K562 (cell line): Measurements from ENCODE around the gene AFF1. TPM values are rescaled to one million over a fixed set of nuclear protein-coding genes. Genes with fewer than 3 reads are reported as not detected.
A peak's percentile ranks its signal among the peaks of the same experiment; 100 is the strongest.

Experiments
- ASH1L ChIP-seq: fragments of 450-650 bp; IDR thresholded peaks from 2 replicates; pipeline ENCODE4 v1.6.1; 2018; ENCODE audit warnings: borderline replicate concordance, mild to moderate bottlenecking, low read depth; ENCODE audit not compliant: partially characterized antibody
- BCOR ChIP-seq: fragments of 450-650 bp; IDR thresholded peaks from 2 replicates; pipeline ENCODE4 v1.6.1; 2016
- CCAR2 ChIP-seq: fragments of 200-400 bp; formaldehyde crosslinking; IDR thresholded peaks from 2 replicates; pipeline ENCODE4 v1.6.1; 2017; ENCODE audit warnings: mild to moderate bottlenecking, low read depth, low read length
- CHD4 ChIP-seq: fragments of 200-600 bp; sonication (generic); IDR thresholded peaks from 3 replicates; pipeline ENCODE4 v1.6.1; 2012; ENCODE audit warnings: low read depth, mild to moderate bottlenecking, mixed read lengths, low read length, inconsistent platforms; ENCODE audit not compliant: insufficient read depth, insufficient replicate concordance, poor library complexity, severe bottlenecking
- CXXC5 ChIP-seq: fragments of 250-450 bp; sonication (Bioruptor Pico); IDR thresholded peaks from 2 replicates; pipeline ENCODE4 v1.8.0; 2022; ENCODE audit warnings: inconsistent platforms, mild to moderate bottlenecking, moderate library complexity
- DACH1 ChIP-seq: fragments of 450-650 bp; IDR thresholded peaks from 2 replicates; pipeline ENCODE4 v1.6.1; 2018; ENCODE audit not compliant: partially characterized antibody
- KDM1A ChIP-seq, 2 experiments: fragments of 450-650 bp; IDR thresholded peaks; 2 replicates each; pipeline ENCODE4 v1.6.1; 2016; ENCODE audit warnings: mild to moderate bottlenecking in 2 of 2
- KHSRP ChIP-seq: fragments of 450-650 bp; IDR thresholded peaks from 2 replicates; pipeline ENCODE4 v1.6.1; 2017
- MTA1 ChIP-seq: fragments of 450-650 bp; IDR thresholded peaks from 2 replicates; pipeline ENCODE4 v1.6.1; 2017; ENCODE audit warnings: borderline replicate concordance
- MYC ChIP-seq, 2 experiments: fragments of 250-450 bp in 1 of 2; sonication (Bioruptor Pico) in 1 of 2; IDR thresholded peaks; 2 replicates each; pipeline versions ENCODE4 v1.5.1 to v1.6.1; 2012 to 2021; ENCODE audit warnings: low read depth in 2 of 2, borderline replicate concordance in 1 of 2, improper control_type of control experiment in 1 of 2, low read length in 1 of 2, mild to moderate bottlenecking in 1 of 2, moderate library complexity in 1 of 2
- NFXL1 ChIP-seq: fragments of 450-650 bp; formaldehyde crosslinking; IDR thresholded peaks from 2 replicates; pipeline ENCODE4 v1.4.0; 2021; ENCODE audit warnings: mild to moderate bottlenecking
- PKNOX1 ChIP-seq: fragments of 450-650 bp; IDR thresholded peaks from 2 replicates; pipeline ENCODE4 v1.6.1; 2016
- SMARCA4 ChIP-seq: fragments of 450-650 bp; IDR thresholded peaks from 2 replicates; pipeline ENCODE4 v1.6.1; 2016
- TBL1XR1 ChIP-seq, 2 experiments: IDR thresholded peaks; 2 replicates each; pipeline ENCODE4 v1.6.1; 2012; ENCODE audit warnings: improper control_type of control experiment in 2 of 2, low read length in 2 of 2, mild to moderate bottlenecking in 1 of 2
- TRIM25 ChIP-seq: fragments of 450-650 bp; IDR thresholded peaks from 2 replicates; pipeline ENCODE4 v1.7.0; 2016; ENCODE audit warnings: borderline replicate concordance
- ZBTB2 ChIP-seq: fragments of 450-650 bp; IDR thresholded peaks from 2 replicates; pipeline ENCODE4 v1.6.1; 2016; ENCODE audit warnings: antibody characterized with exemption
- ZC3H8 ChIP-seq: fragments of 450-650 bp; IDR thresholded peaks from 2 replicates; pipeline ENCODE4 v1.6.1; 2017
- ZFP91 ChIP-seq: sonication (generic); formaldehyde crosslinking; IDR thresholded peaks from 2 replicates; pipeline ENCODE4 v1.8.0; 2022; ENCODE audit warnings: mild to moderate bottlenecking, missing genetic modification reagents
- ZNF512 ChIP-seq: IDR thresholded peaks from 2 replicates; pipeline ENCODE4 v1.6.1; 2016; ENCODE audit warnings: missing genetic modification characterization, missing compliant biosample characterization
- ZSCAN32 ChIP-seq: fragments of 450-650 bp; formaldehyde crosslinking; IDR thresholded peaks from 2 replicates; pipeline ENCODE4 v1.4.0; 2020; ENCODE audit warnings: mild to moderate bottlenecking, moderate library complexity
- polyA plus RNA-seq, 8 experiments: library from polyadenylated mRNA; depleted of rRNA in 4 of 8; stranded (reverse) in 5 of 8; unstranded in 3 of 8; fragments of >200 nt; fragmentation: Nextera tagmentation in 2 of 8; fragmentation: Illumina TruSeq in 1 of 8; extraction: Ambion mirVana in 2 of 8; extraction: Trizol in 1 of 8; gene quantifications; 2 replicates each; pipeline versions ENCODE4 v1.2.1 to v1.2.3, GENCODE V29; 2011 to 2014; ENCODE audit warnings: inconsistent platforms in 1 of 8, missing spikeins in 1 of 8
- total RNA-seq, 7 experiments: library from RNA; depleted of rRNA in 6 of 7; stranded (reverse); fragments of >200 nt in 6 of 7; fragmentation: Illumina TruSeq in 2 of 7; extraction: Trizol in 2 of 7; gene quantifications; 2 replicates each; pipeline versions ENCODE4 v1.2.1 to v1.2.3, GENCODE V29; 2011 to 2021; ENCODE audit warnings: low replicate concordance in 1 of 7

AFF1 gene
- total and polyA plus RNA-seq, 9 of the 15 experiments (the other 6 are each of a cell fraction or from before 2014, with no cell fraction given), result 4.1 to 47.5 (median 17.2) TPM

- peak; percentile 91 for TF ChIP-seq ZNF512 (tag)
- TF ChIP-seq TRIM25, result 0 out of 2 replicates have a peak, but pooled peaks have one; percentile 60
- TF ChIP-seq KDM1A (IDR thresholded peaks at IDR 0.05), result peak; percentile 14 to 32; a peak in 1 of 4 replicates
- TF ChIP-seq CHD4, result no peak
- 0 out of 2 replicates have a peak, but pooled peaks have one; percentile 38 for TF ChIP-seq SMARCA4
- TF ChIP-seq ASH1L, result no peak
- TF ChIP-seq CXXC5, result no peak
- TF ChIP-seq ZSCAN32 (CRISPR knock-in tag), result no peak
- no peak for TF ChIP-seq TBL1XR1 (IDR thresholded peaks at IDR 0.05; ENCODE audit: low read length in 2 of 2)
- TF ChIP-seq DACH1, result no peak
- no peak for TF ChIP-seq NFXL1 (CRISPR knock-in tag)
- 0 out of 2 replicates have a peak, but pooled peaks have one; percentile 29 for TF ChIP-seq ZBTB2
- no peak for TF ChIP-seq MYC (IDR thresholded peaks at IDR 0.05; ENCODE audit: low read depth, low read length)
- TF ChIP-seq MYC (CRISPR knock-in tag; IDR thresholded peaks at IDR 0.05; ENCODE audit: borderline replicate concordance, low read depth), result no peak
- no peak for TF ChIP-seq KHSRP
- TF ChIP-seq CCAR2, result no peak
- 0 out of 2 replicates have a peak, but pooled peaks have one; percentile 36 for TF ChIP-seq MTA1
- TF ChIP-seq PKNOX1, result no peak
- no peak for TF ChIP-seq BCOR
- TF ChIP-seq ZC3H8, result 0 out of 2 replicates have a peak, but pooled peaks have one; percentile 45
- no peak for TF ChIP-seq ZFP91 (CRISPR knock-in tag)
Observed at GRCh38 chr4:86973668-86974067, 38.9 kb downstream of the AFF1 start (continued).
